ENCODE data around the gene OR7G2. TPM values are rescaled to one million over a fixed set of nuclear protein-coding genes. Genes with fewer than 3 reads are reported as not detected.

OR7G2 gene
- not detected in 2 replicates for polyA plus RNA-seq (2013)

- Histone ChIP-seq H3K4ac (ENCODE audit: low read depth, low read length) (no peak within 1 kb of the TSS), H4K12ac (ENCODE audit: low read depth, low read length) (no peak within 1 kb of the TSS), H3K27me3 (ENCODE audit: insufficient read depth, low read length) (no peaks in the 10 kb centered on the region), H3K4me2 (ENCODE audit: low read length) (no peak within 1 kb of the TSS), H3K18ac (ENCODE audit: low read length) (no peak within 1 kb of the TSS), H2BK5ac (ENCODE audit: low read depth, low read length, poor library complexity) (no peak within 1 kb of the TSS), H3K79me1 (ENCODE audit: low read length) (no peaks in the 10 kb centered on the region), H3K4me3 (ENCODE audit: low read depth, low read length) (no peak within 1 kb of the TSS), H3K9ac (ENCODE audit: low read length) (no peak within 1 kb of the TSS), H2AFZ (ENCODE audit: insufficient read depth, low read length, poor library complexity) (no peak within 1 kb of the TSS), H2BK120ac (ENCODE audit: insufficient read depth, low read length, poor library complexity) (no peak within 1 kb of the TSS), H4K91ac (ENCODE audit: low read depth, low read length) (no peak within 1 kb of the TSS), H4K8ac (ENCODE audit: low read depth, low read length) (no peak within 1 kb of the TSS), H3K14ac (ENCODE audit: low read length) (no peak within 1 kb of the TSS), H3K27ac (ENCODE audit: low read depth, low read length) (no peak within 1 kb of the TSS), H2AK5ac (ENCODE audit: low read length) (no peak within 1 kb of the TSS), H3K4me1 (ENCODE audit: control insufficient read depth in 1 of 2, insufficient read depth in 2 of 2, low read length in 2 of 2) (no peaks in the 10 kb centered on the region), H3K9me3 (ENCODE audit: insufficient read depth, low read depth, low read length) (peaks cover 18% of the 10 kb centered on the region), H3K23ac (ENCODE audit: low read length) (no peak within 1 kb of the TSS), H3K36me3 (ENCODE audit: control insufficient read depth in 1 of 2, insufficient read depth in 2 of 2, low read length in 2 of 2) (no peaks in the 10 kb centered on the region), H2BK12ac (ENCODE audit: low read length) (no peak within 1 kb of the TSS), H3K79me2 (ENCODE audit: control insufficient read depth, insufficient read depth, low read length, poor library complexity) (no peaks in the 10 kb centered on the region)
- DNase-seq, result no peak
- no CpG with 5 or more reads among the region's 8 CpGs for WGBS (ENCODE audit: extremely low coverage, insufficient coverage, insufficient read length)
These were observed at the start of gene OR7G2 for GRCh38 chr19:9107375-9107774. Gene OR7G2 (minus strand): TSS chr19:9107475. CDS start chr19:9103243, 4,232 bp downstream.

DNA sequence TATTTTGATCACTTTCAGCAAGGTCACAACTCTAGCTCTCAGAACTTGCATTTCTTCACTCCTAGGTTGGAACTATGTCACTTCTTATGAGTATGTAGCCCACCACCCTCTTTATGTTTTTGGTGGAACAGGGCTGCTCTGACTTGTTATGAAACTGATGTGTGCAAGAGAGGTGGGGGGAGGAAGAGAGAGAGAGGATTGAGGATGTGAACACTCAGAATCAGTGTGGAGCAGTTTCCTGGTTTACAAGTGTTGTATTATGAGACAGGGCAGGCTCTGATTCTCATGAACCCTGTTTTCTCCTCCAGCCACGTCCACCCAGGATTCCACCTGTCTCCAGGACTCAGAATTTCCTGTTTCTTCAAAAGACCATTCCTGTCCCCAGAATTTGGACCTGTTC is 49.0 kb upstream of the OR7G2 start:
- Histone ChIP-seq H3K27me3 (ENCODE audit: insufficient read depth, low read length) (no peaks in the 10 kb centered on the region), H3K27ac (ENCODE audit: low read depth, low read length) (no peak overlapping the region), H3K9ac (ENCODE audit: low read length) (no peak overlapping the region), H3K4ac (ENCODE audit: low read depth, low read length) (no peak overlapping the region), H4K12ac (ENCODE audit: low read depth, low read length) (no peak overlapping the region), H3K36me3 (ENCODE audit: control insufficient read depth in 1 of 2, insufficient read depth in 2 of 2, low read length in 2 of 2) (peaks cover 55 to 63% of the 10 kb centered on the region in 2 experiments), H4K91ac (ENCODE audit: low read depth, low read length) (no peak overlapping the region), H3K14ac (ENCODE audit: low read length) (no peak overlapping the region), H3K4me3 (ENCODE audit: low read depth, low read length) (no peak overlapping the region), H3K79me1 (ENCODE audit: low read length) (no peaks in the 10 kb centered on the region), H3K79me2 (ENCODE audit: control insufficient read depth, insufficient read depth, low read length, poor library complexity) (peaks cover 3% of the 10 kb centered on the region), H3K23ac (ENCODE audit: low read length) (no peak overlapping the region), H2BK12ac (ENCODE audit: low read length) (no peak overlapping the region), H2AFZ (ENCODE audit: insufficient read depth, low read length, poor library complexity) (no peak overlapping the region), H2BK5ac (ENCODE audit: low read depth, low read length, poor library complexity) (no peak overlapping the region), H2AK5ac (ENCODE audit: low read length) (no peak overlapping the region), H2BK120ac (ENCODE audit: insufficient read depth, low read length, poor library complexity) (no peak overlapping the region), H4K8ac (ENCODE audit: low read depth, low read length) (no peak overlapping the region), H3K9me3 (ENCODE audit: insufficient read depth, low read depth, low read length) (peaks cover 27% of the 10 kb centered on the region), H3K18ac (ENCODE audit: low read length) (no peak overlapping the region), H3K4me2 (ENCODE audit: low read length) (no peak overlapping the region), H3K4me1 (ENCODE audit: control insufficient read depth in 1 of 2, insufficient read depth in 2 of 2, low read length in 2 of 2) (no peaks in the 10 kb centered on the region)
- no peak for DNase-seq
- WGBS (ENCODE audit: extremely low coverage, insufficient coverage, insufficient read length), result no CpG with 5 or more reads among the region's 1 CpG

GRCh38 chr19:9155591-9155990 is 48.3 kb upstream of the OR7G2 start:
- Histone ChIP-seq H3K36me3 (ENCODE audit: control insufficient read depth in 1 of 2, insufficient read depth in 2 of 2, low read length in 2 of 2) (peaks cover 48 to 56% of the 10 kb centered on the region in 2 experiments), H3K9me3 (ENCODE audit: insufficient read depth, low read depth, low read length) (peaks cover 20% of the 10 kb centered on the region), H3K14ac (ENCODE audit: low read length) (no peak overlapping the region), H3K4ac (ENCODE audit: low read depth, low read length) (no peak overlapping the region), H2AK5ac (ENCODE audit: low read length) (no peak overlapping the region), H4K8ac (ENCODE audit: low read depth, low read length) (no peak overlapping the region), H2BK5ac (ENCODE audit: low read depth, low read length, poor library complexity) (no peak overlapping the region), H4K91ac (ENCODE audit: low read depth, low read length) (no peak overlapping the region), H4K12ac (ENCODE audit: low read depth, low read length) (no peak overlapping the region), H3K27ac (ENCODE audit: low read depth, low read length) (no peak overlapping the region), H3K27me3 (ENCODE audit: insufficient read depth, low read length) (no peaks in the 10 kb centered on the region), H2BK120ac (ENCODE audit: insufficient read depth, low read length, poor library complexity) (no peak overlapping the region), H2BK12ac (ENCODE audit: low read length) (no peak overlapping the region), H3K4me3 (ENCODE audit: low read depth, low read length) (no peak overlapping the region), H3K23ac (ENCODE audit: low read length) (no peak overlapping the region), H3K4me1 (ENCODE audit: control insufficient read depth in 1 of 2, insufficient read depth in 2 of 2, low read length in 2 of 2) (no peaks in the 10 kb centered on the region), H3K18ac (ENCODE audit: low read length) (no peak overlapping the region), H3K9ac (ENCODE audit: low read length) (no peak overlapping the region), H3K79me1 (ENCODE audit: low read length) (no peaks in the 10 kb centered on the region), H3K4me2 (ENCODE audit: low read length) (no peak overlapping the region), H2AFZ (ENCODE audit: insufficient read depth, low read length, poor library complexity) (no peak overlapping the region), H3K79me2 (ENCODE audit: control insufficient read depth, insufficient read depth, low read length, poor library complexity) (peaks cover 3% of the 10 kb centered on the region)
- no CpG with 5 or more reads among the region's 4 CpGs for WGBS (ENCODE audit: extremely low coverage, insufficient coverage, insufficient read length)
- DNase-seq, result no peak

DNA sequence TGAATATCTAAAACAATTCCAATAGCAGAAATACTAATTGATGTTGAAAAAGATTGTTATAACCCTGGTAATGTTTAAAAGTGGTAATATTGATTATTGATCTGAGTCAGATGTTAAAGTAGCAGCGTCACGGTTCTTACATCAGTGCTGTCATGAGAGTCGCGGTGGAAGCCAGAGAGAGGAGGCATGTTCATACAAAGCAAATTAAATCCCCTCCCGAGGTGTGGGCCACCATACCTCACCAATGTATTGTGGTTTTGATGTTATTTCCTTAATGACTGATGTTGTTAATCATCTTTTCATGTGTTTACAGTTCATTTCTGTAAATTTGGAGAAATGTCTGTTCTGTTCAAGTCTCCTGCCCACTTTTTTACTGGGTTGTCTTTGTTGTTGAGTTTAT is 44.1 kb upstream of the OR7G2 start:
- H2BK12ac ChIP-seq (ENCODE audit: low read length), result no peak overlapping the region
- no peak overlapping the region for H3K23ac ChIP-seq (ENCODE audit: low read length)
- H2BK120ac ChIP-seq (ENCODE audit: insufficient read depth, low read length, poor library complexity), result no peak overlapping the region
- peaks cover 23% of the 10 kb centered on the region in 2 experiments for H3K36me3 ChIP-seq (ENCODE audit: control insufficient read depth in 1 of 2, insufficient read depth in 2 of 2, low read length in 2 of 2)
- H3K79me2 ChIP-seq (ENCODE audit: control insufficient read depth, insufficient read depth, low read length, poor library complexity), result peaks cover 7% of the 10 kb centered on the region
- no CpG with 5 or more reads among the region's 5 CpGs for WGBS (ENCODE audit: extremely low coverage, insufficient coverage, insufficient read length)
- H3K27ac ChIP-seq (ENCODE audit: low read depth, low read length), result no peak overlapping the region
- no peak overlapping the region for H3K18ac ChIP-seq (ENCODE audit: low read length)
- DNase-seq, result no peak
- H2BK5ac ChIP-seq (ENCODE audit: low read depth, low read length, poor library complexity), result no peak overlapping the region
- no peak overlapping the region for H3K14ac ChIP-seq (ENCODE audit: low read length)
- no peaks in the 10 kb centered on the region for H3K79me1 ChIP-seq (ENCODE audit: low read length)
- H4K91ac ChIP-seq (ENCODE audit: low read depth, low read length), result no peak overlapping the region
- no peak overlapping the region for H3K4ac ChIP-seq (ENCODE audit: low read depth, low read length)
- no peaks in the 10 kb centered on the region for H3K4me1 ChIP-seq (ENCODE audit: control insufficient read depth in 1 of 2, insufficient read depth in 2 of 2, low read length in 2 of 2)
- H3K9ac ChIP-seq (ENCODE audit: low read length), result no peak overlapping the region
- no peak overlapping the region for H2AFZ ChIP-seq (ENCODE audit: insufficient read depth, low read length, poor library complexity)
- no peak overlapping the region for H3K4me3 ChIP-seq (ENCODE audit: low read depth, low read length)
- no peaks in the 10 kb centered on the region for H3K27me3 ChIP-seq (ENCODE audit: insufficient read depth, low read length)
- H3K4me2 ChIP-seq (ENCODE audit: low read length), result no peak overlapping the region
- H4K12ac ChIP-seq (ENCODE audit: low read depth, low read length), result no peak overlapping the region
- H3K9me3 ChIP-seq (ENCODE audit: insufficient read depth, low read depth, low read length), result peaks cover 9% of the 10 kb centered on the region
- H2AK5ac ChIP-seq (ENCODE audit: low read length), result no peak overlapping the region
- H4K8ac ChIP-seq (ENCODE audit: low read depth, low read length), result no peak overlapping the region
